Panc1 (cell line): ENCODE measurements around the gene EPGN.

Source experiments
- CTCF ChIP-seq: fragments of 450-650 bp; IDR thresholded peaks from 2 replicates; pipeline ENCODE4 v1.5.1; 2017; ENCODE audit warnings: mild to moderate bottlenecking
- POLR2AphosphoS5 ChIP-seq: IDR thresholded peaks from 2 replicates; pipeline ENCODE4 v1.6.1; 2012; ENCODE audit warnings: mild to moderate bottlenecking, low read depth, low read length, moderate library complexity

- TF ChIP-seq CTCF (peak; percentile 66), POLR2AphosphoS5 (no peak)
Measured at GRCh38 chr4:74320559-74321118, 12.4 kb downstream of the EPGN start.
